ENCODE measurements around the gene RBBP8NL. TPM values are rescaled to one million over a fixed set of nuclear protein-coding genes. Genes with fewer than 3 reads are reported as not detected.

RBBP8NL gene
- total RNA-seq, 1 experiment from 2014 or later, result 39.2 TPM

DNA sequence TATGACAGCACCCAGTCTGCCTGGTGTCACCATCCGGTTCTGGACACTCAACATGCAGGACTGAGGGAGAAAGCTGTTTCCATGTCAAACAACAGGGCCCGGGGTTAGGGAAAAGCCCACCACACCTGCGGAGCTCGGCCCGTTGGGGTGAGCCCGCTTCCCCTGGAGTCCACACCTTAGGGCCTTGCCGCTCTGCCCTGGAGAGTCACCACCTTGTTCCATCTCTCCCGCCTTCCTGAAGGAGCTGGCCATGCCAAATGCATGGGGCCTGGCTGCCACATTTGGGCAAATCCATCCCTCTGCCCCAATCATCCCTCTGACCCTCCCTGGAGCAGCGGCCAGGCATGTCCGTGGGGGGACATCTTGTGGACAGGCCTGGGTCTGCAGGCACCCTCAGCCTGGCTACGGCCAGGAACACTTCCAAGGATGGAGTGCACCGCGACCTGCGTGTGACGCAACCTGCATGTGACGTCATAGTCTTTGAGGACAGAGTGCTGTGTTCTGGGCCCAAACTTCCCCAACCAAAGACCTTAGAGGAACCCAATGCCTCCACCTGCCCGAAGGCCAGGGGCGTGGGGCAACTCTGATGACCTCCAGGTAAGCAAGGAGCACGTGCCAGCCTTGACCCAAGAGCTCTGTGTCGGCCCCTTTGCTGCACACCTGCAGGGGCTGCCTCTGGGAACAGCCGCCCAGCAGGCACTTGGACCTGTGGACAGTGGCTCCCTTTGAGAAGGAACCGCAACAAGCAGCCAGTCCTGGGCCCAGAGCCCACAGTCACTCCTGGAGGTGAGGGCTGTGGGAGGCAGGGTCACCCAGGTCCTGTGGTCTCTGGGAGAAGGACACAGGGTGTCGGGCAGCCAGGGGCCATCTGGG, 22.0 kb downstream of the RBBP8NL start:
- TF ChIP-seq, protein P1, sequence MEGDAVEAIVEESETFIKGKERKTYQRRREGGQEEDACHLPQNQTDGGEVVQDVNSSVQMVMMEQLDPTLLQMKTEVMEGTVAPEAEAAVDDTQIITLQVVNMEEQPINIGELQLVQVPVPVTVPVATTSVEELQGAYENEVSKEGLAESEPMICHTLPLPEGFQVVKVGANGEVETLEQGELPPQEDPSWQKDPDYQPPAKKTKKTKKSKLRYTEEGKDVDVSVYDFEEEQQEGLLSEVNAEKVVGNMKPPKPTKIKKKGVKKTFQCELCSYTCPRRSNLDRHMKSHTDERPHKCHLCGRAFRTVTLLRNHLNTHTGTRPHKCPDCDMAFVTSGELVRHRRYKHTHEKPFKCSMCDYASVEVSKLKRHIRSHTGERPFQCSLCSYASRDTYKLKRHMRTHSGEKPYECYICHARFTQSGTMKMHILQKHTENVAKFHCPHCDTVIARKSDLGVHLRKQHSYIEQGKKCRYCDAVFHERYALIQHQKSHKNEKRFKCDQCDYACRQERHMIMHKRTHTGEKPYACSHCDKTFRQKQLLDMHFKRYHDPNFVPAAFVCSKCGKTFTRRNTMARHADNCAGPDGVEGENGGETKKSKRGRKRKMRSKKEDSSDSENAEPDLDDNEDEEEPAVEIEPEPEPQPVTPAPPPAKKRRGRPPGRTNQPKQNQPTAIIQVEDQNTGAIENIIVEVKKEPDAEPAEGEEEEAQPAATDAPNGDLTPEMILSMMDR (IDR thresholded peaks at IDR 0.05; ENCODE audit: insufficient read depth in 1 of 2, low read depth in 1 of 2, low read length in 1 of 2, severe bottlenecking in 1 of 2, unreplicated experiment in 1 of 2), result peak; percentile 91 to 92
- no TSS peak for BruUV-seq (replicated peaks)
- Mint-ChIP-seq H3K36me3 (ENCODE audit: insufficient read depth, unreplicated experiment) (peaks cover 89% of the 10 kb centered on the region), H3K4me3 (ENCODE audit: unreplicated experiment) (peak overlapping the region; percentile 78), H3K4me1 (ENCODE audit: low read depth, unreplicated experiment) (peaks cover 34% of the 10 kb centered on the region), H3K27me3 (ENCODE audit: insufficient read depth, unreplicated experiment) (no peaks in the 10 kb centered on the region), H3K9me3 (ENCODE audit: unreplicated experiment) (no peaks in the 10 kb centered on the region), H3K27ac (ENCODE audit: unreplicated experiment) (peak overlapping the region; percentile 23)
- peaks cover 9% of the 10 kb centered on the region for H3K36me3 ChIP-seq (ENCODE audit: control insufficient read depth, insufficient read depth, low read length)
- no peaks in the 10 kb centered on the region for H3K27me3 ChIP-seq (replicated peaks; ENCODE audit: control insufficient read depth, insufficient read depth, low read length)
- H3K4me1 ChIP-seq, result peaks cover 40% of the 10 kb centered on the region
- intact Hi-C loops (cut with micrococcal nuclease; ENCODE audit: unreplicated experiment), result loop anchor here (1.0 to 10.0 kb wide), 3 partner anchors 18 to 261 kb away; partner anchors contain the start of genes ADRM1, PSMA7, RPS21 and SS18L1
- ChIA-PET POLR2A (interaction anchor here (0.5 to 0.9 kb wide), 4 partner anchors 38 to 1334 kb away, joined by 3 to 9 read pairs (median 7); partner anchors contain the start of genes LAMA5 and LSM14B), CTCF (interaction anchor here (0.6 to 1.1 kb wide), 6 partner anchors 17 to 212 kb away, joined by 3 to 6 read pairs (median 3); no protein-coding TSS in a partner anchor)
- DNase-seq, result peak; percentile 94 to 95
- H3K9me3 ChIP-seq, result no peaks in the 10 kb centered on the region
- H3K4me3 ChIP-seq (ENCODE audit: low read depth, low read length), result peak overlapping the region; percentile 95

DNA sequence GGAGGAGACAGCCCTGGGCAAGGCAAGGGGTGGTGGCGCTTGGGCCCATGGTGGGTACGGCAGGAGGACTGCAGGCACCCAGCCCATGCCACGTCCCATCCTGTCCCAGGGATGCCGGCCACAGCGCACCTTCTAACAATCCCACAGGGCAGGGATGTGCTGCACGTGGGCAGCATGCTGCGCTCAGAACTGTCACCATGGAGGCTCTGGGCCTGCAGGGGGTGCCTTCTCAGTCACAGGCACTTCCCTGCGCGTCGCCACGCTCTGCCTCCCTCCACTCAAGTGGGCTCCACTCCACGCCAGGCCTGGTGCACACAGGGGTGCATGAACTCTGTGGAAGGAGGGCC, 22.6 kb downstream of the RBBP8NL start:
- TF ChIP-seq, protein P1 (IDR thresholded peaks at IDR 0.05; ENCODE audit: insufficient read depth in 1 of 2, low read depth in 1 of 2, low read length in 1 of 2, severe bottlenecking in 1 of 2, unreplicated experiment in 1 of 2), result no peak
- Histone ChIP-seq H3K36me3 (ENCODE audit: control insufficient read depth, insufficient read depth, low read length) (peaks cover 9% of the 10 kb centered on the region), H3K27me3 (replicated peaks; ENCODE audit: control insufficient read depth, insufficient read depth, low read length) (no peaks in the 10 kb centered on the region), H3K4me1 (peaks cover 34% of the 10 kb centered on the region), H3K9me3 (no peaks in the 10 kb centered on the region), H3K4me3 (ENCODE audit: low read depth, low read length) (no peak overlapping the region)
- POLR2A ChIA-PET, result no interaction called here
- Mint-ChIP-seq H3K27ac (ENCODE audit: unreplicated experiment) (no peak overlapping the region), H3K9me3 (ENCODE audit: unreplicated experiment) (no peaks in the 10 kb centered on the region), H3K36me3 (ENCODE audit: insufficient read depth, unreplicated experiment) (peaks cover 89% of the 10 kb centered on the region), H3K4me3 (ENCODE audit: unreplicated experiment) (no peak overlapping the region), H3K4me1 (ENCODE audit: low read depth, unreplicated experiment) (peaks cover 28% of the 10 kb centered on the region), H3K27me3 (ENCODE audit: insufficient read depth, unreplicated experiment) (no peaks in the 10 kb centered on the region)
- CTCF ChIA-PET, result interaction anchor here (0.6 kb wide), 1 partner anchor 101 kb away, joined by 3 read pairs; no protein-coding TSS in a partner anchor
- intact Hi-C loops (cut with micrococcal nuclease; ENCODE audit: unreplicated experiment), result loop anchor here (1.0 to 10.0 kb wide), 3 partner anchors 17 to 260 kb away; partner anchors contain the start of genes ADRM1, PSMA7, RPS21 and SS18L1
- no peak for DNase-seq
- no TSS peak for BruUV-seq (replicated peaks)

DNA sequence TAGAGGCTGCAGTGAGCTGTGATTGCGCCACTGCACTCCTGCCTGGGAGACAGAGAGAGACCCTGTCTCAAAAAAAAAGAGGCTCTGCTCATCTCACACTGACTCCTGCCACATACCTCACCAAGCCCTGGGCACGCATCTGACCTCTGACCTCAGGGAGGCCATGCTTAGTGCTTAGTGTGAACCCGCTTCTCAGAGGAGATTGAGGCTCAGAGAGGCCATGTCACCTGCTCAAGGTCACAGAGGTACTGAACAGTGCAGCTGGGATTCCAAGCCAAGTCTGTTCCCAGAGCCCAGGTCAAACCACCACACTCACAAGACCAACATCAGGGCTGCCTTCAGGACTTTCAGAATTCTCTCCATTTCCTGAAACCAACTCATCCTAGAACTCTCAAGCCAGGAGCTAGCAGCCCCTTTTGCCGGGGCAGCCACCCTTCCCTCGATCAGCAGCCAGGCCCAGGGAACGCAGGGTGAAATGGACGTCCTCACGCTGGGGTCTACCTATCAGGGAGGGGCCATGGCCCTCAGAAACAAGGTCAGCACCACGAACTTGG, 23.1 kb downstream of the RBBP8NL start:
- Mint-ChIP-seq H3K27ac (ENCODE audit: unreplicated experiment) (no peak overlapping the region), H3K9me3 (ENCODE audit: unreplicated experiment) (no peaks in the 10 kb centered on the region), H3K4me1 (ENCODE audit: low read depth, unreplicated experiment) (peaks cover 23% of the 10 kb centered on the region), H3K4me3 (ENCODE audit: unreplicated experiment) (no peak overlapping the region), H3K36me3 (ENCODE audit: insufficient read depth, unreplicated experiment) (peaks cover 87% of the 10 kb centered on the region), H3K27me3 (ENCODE audit: insufficient read depth, unreplicated experiment) (no peaks in the 10 kb centered on the region)
- no peak overlapping the region for H3K4me3 ChIP-seq (ENCODE audit: low read depth, low read length)
- H3K36me3 ChIP-seq (ENCODE audit: control insufficient read depth, insufficient read depth, low read length), result peaks cover 9% of the 10 kb centered on the region
- no peak for DNase-seq
- ChIA-PET POLR2A (no interaction called here), CTCF (no interaction called here)
- BruUV-seq (replicated peaks), result no TSS peak
- TF ChIP-seq, protein P1 (IDR thresholded peaks at IDR 0.05; ENCODE audit: insufficient read depth in 1 of 2, low read depth in 1 of 2, low read length in 1 of 2, severe bottlenecking in 1 of 2, unreplicated experiment in 1 of 2), result no peak
- intact Hi-C loops (cut with micrococcal nuclease; ENCODE audit: unreplicated experiment), result loop anchor here (10.0 kb wide), 1 partner anchor 259 kb away; the partner anchor contains the start of genes PSMA7 and SS18L1
- H3K9me3 ChIP-seq, result no peaks in the 10 kb centered on the region
- no peaks in the 10 kb centered on the region for H3K27me3 ChIP-seq (replicated peaks; ENCODE audit: control insufficient read depth, insufficient read depth, low read length)
- H3K4me1 ChIP-seq, result peaks cover 34% of the 10 kb centered on the region
